Right atrium auricular region (tissue), 2 donors: ENCODE data around the gene PUS1. TPM values are rescaled to one million over a fixed set of nuclear protein-coding genes. Genes with fewer than 3 reads are reported as not detected.

Experiments used
- DNase-seq: peaks from one replicate; pipeline ENCODE4 v3.0.0-alpha.2; 2019; ENCODE audit warnings: low spot score
- H3K27ac ChIP-seq, 2 donors: fragments of 200-600 bp; sonication (generic); 1 replicate in 1 of 2; 2 replicates in 1 of 2; pipeline ENCODE4 v1.5.1; 2016 to 2019
- H3K27me3 ChIP-seq, 2 donors: fragments of 200-600 bp; sonication (generic); one replicate each; pipeline versions ENCODE4 v1.5.1 to v1.6.0; 2017 to 2019
- H3K36me3 ChIP-seq: fragments of 200-600 bp; sonication (generic); one replicate; pipeline ENCODE4 v1.5.1; 2016
- H3K4me1 ChIP-seq, 2 donors: fragments of 200-600 bp; sonication (generic); one replicate each; pipeline versions ENCODE4 v1.5.1 to v1.6.0; 2017 to 2019
- H3K4me3 ChIP-seq, 2 donors: fragments of 200-600 bp; sonication (generic); 1 replicate in 1 of 2; 2 replicates in 1 of 2; pipeline ENCODE4 v1.5.1; 2017 to 2019; ENCODE audit warnings: mild to moderate bottlenecking in 1 of 2, moderate library complexity in 1 of 2
- H3K9me3 ChIP-seq, 2 donors: fragments of 200-600 bp; sonication (generic); one replicate each; pipeline ENCODE4 v1.5.1; 2019
- total RNA-seq, 2 donors: library from RNA; depleted of rRNA; stranded (reverse); fragments of >200 nt; gene quantifications; one replicate each; pipeline ENCODE4 v1.1.0, GENCODE V29; 2016
- TF ChIP-seq, protein P1 (sequence below), 2 donors: fragments of 200-600 bp; sonication (generic); IDR thresholded peaks; one replicate each; pipeline ENCODE4 v1.5.1; 2019; ENCODE audit warnings: antibody characterized with exemption in 2 of 2

PUS1 gene
- total RNA-seq, 2 donors from 2014 or later: 5.0 to 10.3 TPM

DNA sequence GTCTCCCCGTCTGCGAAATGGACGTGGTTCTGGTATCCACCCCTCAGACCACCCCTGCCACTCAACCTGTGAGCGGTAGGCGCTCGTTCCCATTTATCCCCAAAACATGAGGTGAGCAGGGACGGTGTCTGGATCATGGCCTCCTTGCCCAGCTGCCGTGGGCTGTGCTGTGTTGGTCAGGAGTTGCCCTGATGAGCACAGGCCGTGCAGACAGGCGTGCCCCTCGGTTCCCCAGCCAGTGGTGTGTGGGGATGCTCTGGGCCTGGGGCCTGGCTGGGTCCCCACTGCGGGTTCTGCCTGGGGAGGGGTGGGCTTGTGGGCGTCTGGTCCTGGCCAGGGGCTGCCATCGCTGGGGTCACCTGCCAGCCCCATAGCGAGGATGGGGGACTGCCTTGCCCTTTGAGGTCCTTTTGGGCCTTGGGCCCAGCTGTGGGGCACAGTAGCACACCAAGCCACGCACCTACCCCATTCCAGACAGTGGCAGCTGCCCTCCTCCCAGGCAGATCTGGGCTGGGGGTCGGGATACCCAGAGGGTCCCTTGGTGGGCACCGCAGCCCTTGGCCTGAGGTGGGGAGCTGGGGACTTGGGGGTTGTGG lies 11.3 kb upstream of the PUS1 start:
- no peak for DNase-seq
- Histone ChIP-seq H3K36me3 (peaks cover 75% of the 10 kb centered on the region), H3K4me1 (peaks cover 0 to 4% of the 10 kb centered on the region in 2 donors), H3K9me3 (no peaks in the 10 kb centered on the region), H3K4me3 (no peak overlapping the region), H3K27ac (no peak overlapping the region), H3K27me3 (no peaks in the 10 kb centered on the region)
- TF ChIP-seq, protein P1, sequence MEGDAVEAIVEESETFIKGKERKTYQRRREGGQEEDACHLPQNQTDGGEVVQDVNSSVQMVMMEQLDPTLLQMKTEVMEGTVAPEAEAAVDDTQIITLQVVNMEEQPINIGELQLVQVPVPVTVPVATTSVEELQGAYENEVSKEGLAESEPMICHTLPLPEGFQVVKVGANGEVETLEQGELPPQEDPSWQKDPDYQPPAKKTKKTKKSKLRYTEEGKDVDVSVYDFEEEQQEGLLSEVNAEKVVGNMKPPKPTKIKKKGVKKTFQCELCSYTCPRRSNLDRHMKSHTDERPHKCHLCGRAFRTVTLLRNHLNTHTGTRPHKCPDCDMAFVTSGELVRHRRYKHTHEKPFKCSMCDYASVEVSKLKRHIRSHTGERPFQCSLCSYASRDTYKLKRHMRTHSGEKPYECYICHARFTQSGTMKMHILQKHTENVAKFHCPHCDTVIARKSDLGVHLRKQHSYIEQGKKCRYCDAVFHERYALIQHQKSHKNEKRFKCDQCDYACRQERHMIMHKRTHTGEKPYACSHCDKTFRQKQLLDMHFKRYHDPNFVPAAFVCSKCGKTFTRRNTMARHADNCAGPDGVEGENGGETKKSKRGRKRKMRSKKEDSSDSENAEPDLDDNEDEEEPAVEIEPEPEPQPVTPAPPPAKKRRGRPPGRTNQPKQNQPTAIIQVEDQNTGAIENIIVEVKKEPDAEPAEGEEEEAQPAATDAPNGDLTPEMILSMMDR (IDR thresholded peaks at IDR 0.05): no peak

GRCh38 chr12:131918311-131919050 lies 10.6 kb upstream of the PUS1 start:
- no peak for DNase-seq
- no peak overlapping the region for H3K27ac ChIP-seq

DNA sequence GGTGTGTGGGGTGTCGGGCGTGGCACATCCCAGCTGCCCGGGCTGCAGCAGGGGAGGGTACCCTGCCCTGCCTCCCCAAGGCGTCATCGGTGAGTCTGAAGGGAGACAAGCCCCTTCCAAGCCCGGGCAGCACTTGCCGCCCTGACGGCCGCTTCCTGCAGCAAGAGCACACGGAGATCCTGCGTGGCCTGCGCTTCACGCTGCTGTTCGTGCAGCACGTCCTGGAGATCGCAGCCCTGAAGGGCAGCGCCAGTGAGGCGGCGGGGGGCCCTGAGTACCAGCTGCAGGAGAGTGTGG lies 10.1 kb upstream of the PUS1 start:
- TF ChIP-seq, protein P1 (IDR thresholded peaks at IDR 0.05): no peak
- no peaks in the 10 kb centered on the region for H3K27me3 ChIP-seq

More at GRCh38 chr12:131918311-131919050, 10.6 kb upstream of the PUS1 start:
- H3K4me1 ChIP-seq: no peaks in the 10 kb centered on the region
- TF ChIP-seq, protein P1 (IDR thresholded peaks at IDR 0.05): no peak
- no peak overlapping the region for H3K4me3 ChIP-seq
- H3K9me3 ChIP-seq: no peaks in the 10 kb centered on the region
- H3K27me3 ChIP-seq: no peaks in the 10 kb centered on the region
- peaks cover 74% of the 10 kb centered on the region for H3K36me3 ChIP-seq

GRCh38 chr12:131919366-131920156 lies 9.5 kb upstream of the PUS1 start:
- Histone ChIP-seq H3K9me3 (no peaks in the 10 kb centered on the region), H3K27me3 (no peaks in the 10 kb centered on the region), H3K36me3 (peaks cover 63% of the 10 kb centered on the region), H3K27ac (no peak overlapping the region), H3K4me1 (peaks cover 0 to 4% of the 10 kb centered on the region in 2 donors), H3K4me3 (no peak overlapping the region)
- no peak for DNase-seq
- TF ChIP-seq, protein P1 (IDR thresholded peaks at IDR 0.05): no peak

More for the DNA sequence above, 10.1 kb upstream of the PUS1 start:
- Histone ChIP-seq H3K9me3 (no peaks in the 10 kb centered on the region), H3K4me3 (no peak overlapping the region), H3K27ac (no peak overlapping the region), H3K4me1 (no peaks in the 10 kb centered on the region), H3K36me3 (peaks cover 69% of the 10 kb centered on the region)
- no peak for DNase-seq

GRCh38 chr12:131920157-131920508 lies 8.9 kb upstream of the PUS1 start:
- peaks cover 58% of the 10 kb centered on the region for H3K36me3 ChIP-seq
- no peak overlapping the region for H3K27ac ChIP-seq
- no peaks in the 10 kb centered on the region for H3K27me3 ChIP-seq

More at GRCh38 chr12:131920157-131920508, 8.9 kb upstream of the PUS1 start:
- Histone ChIP-seq H3K4me1 (peaks cover 0 to 6% of the 10 kb centered on the region in 2 donors), H3K4me3 (no peak overlapping the region), H3K9me3 (no peaks in the 10 kb centered on the region)
- TF ChIP-seq, protein P1 (IDR thresholded peaks at IDR 0.05): no peak
- no peak for DNase-seq
